Inflammatory macrophage treated with lipopolysaccharide for 4 hours (primary cell): ENCODE data around the gene SARS2.
A peak's percentile ranks its signal among the peaks of the same experiment; 100 is the strongest.

Experiments
- DNase-seq: peaks from one replicate; pipeline ENCODE4 v3.0.0-alpha.2; 2020

SARS2 gene

GRCh38 chr19:38915329-38916321 lies 14.9 kb downstream of the SARS2 start:
- DNase-seq, result no peak

- no peak for DNase-seq
These were observed 16.6 kb downstream of the SARS2 start for GRCh38 chr19:38913958-38914357.

- DNase-seq, result peak; percentile 52
These were observed 17.7 kb downstream of the SARS2 start for GRCh38 chr19:38912600-38913514.

GRCh38 chr19:38911388-38912001 lies 19.1 kb downstream of the SARS2 start:
- no peak for DNase-seq

GRCh38 chr19:38910488-38910887 lies 20.1 kb downstream of the SARS2 start:
- DNase-seq, result no peak

- no peak for DNase-seq
These were observed 21.7 kb downstream of the SARS2 start for GRCh38 chr19:38908911-38909310.

GRCh38 chr19:38907670-38908069 lies 22.9 kb downstream of the SARS2 start:
- DNase-seq, result no peak

GRCh38 chr19:38907227-38907626 lies 23.3 kb downstream of the SARS2 start:
- no peak for DNase-seq

- no peak for DNase-seq
These were observed 24.9 kb downstream of the SARS2 start for GRCh38 chr19:38905620-38906019.

- peak; percentile 65 for DNase-seq
These were observed 25.7 kb downstream of the SARS2 start for GRCh38 chr19:38904581-38905539.

- no peak for DNase-seq
These were observed 28.9 kb downstream of the SARS2 start for GRCh38 chr19:38901683-38902082.

- peak; percentile 19 for DNase-seq
These were observed 29.8 kb downstream of the SARS2 start for GRCh38 chr19:38900743-38901190.

GRCh38 chr19:38900202-38900629 lies 30.3 kb downstream of the SARS2 start:
- DNase-seq, result no peak

- DNase-seq, result peak; percentile 100
These were observed 30.9 kb downstream of the SARS2 start, which contains the start of the genes NFKBIB and SIRT2 for GRCh38 chr19:38899447-38900201. Gene NFKBIB (plus strand): TSS chr19:38899969. CDS start chr19:38900033, 64 bp downstream. Gene SIRT2 (minus strand): TSS chr19:38899618. CDS start chr19:38899521, 97 bp downstream.

- DNase-seq, result peak; percentile 5
These were observed 31.6 kb downstream of the SARS2 start for GRCh38 chr19:38898788-38899446.

GRCh38 chr19:38894968-38895367 lies 35.6 kb downstream of the SARS2 start:
- DNase-seq, result no peak

- no peak for DNase-seq
These were observed 37.2 kb downstream of the SARS2 start for GRCh38 chr19:38893341-38893771.

GRCh38 chr19:38892841-38893240 lies 37.7 kb downstream of the SARS2 start:
- no peak for DNase-seq

GRCh38 chr19:38891771-38892170 lies 38.8 kb downstream of the SARS2 start:
- no peak for DNase-seq

GRCh38 chr19:38890686-38891085 lies 39.9 kb downstream of the SARS2 start:
- DNase-seq, result no peak
